HepG2 (cell line): ENCODE measurements around the gene COL26A1. TPM values are rescaled to one million over a fixed set of nuclear protein-coding genes. Genes with fewer than 3 reads are reported as not detected.

Source experiments
- ARID5B ChIP-seq: IDR thresholded peaks from 2 replicates; pipeline ENCODE4 v1.4.0; 2020; ENCODE audit warnings: mild to moderate bottlenecking, missing genetic modification reagents
- ATF3 ChIP-seq: sonication (generic); formaldehyde crosslinking; IDR thresholded peaks from 2 replicates; pipeline ENCODE4 v1.4.0; 2020; ENCODE audit warnings: missing genetic modification reagents
- BCL6 ChIP-seq: IDR thresholded peaks from 2 replicates; pipeline ENCODE4 v1.6.1; 2016; ENCODE audit warnings: missing genetic modification reagents, missing compliant biosample characterization
- KDM1A ChIP-seq: IDR thresholded peaks from 2 replicates; pipeline ENCODE4 v1.6.1; 2016; ENCODE audit warnings: missing compliant biosample characterization
- KDM2A ChIP-seq: sonication (generic); formaldehyde crosslinking; IDR thresholded peaks from 2 replicates; pipeline ENCODE4 v1.4.0; 2020; ENCODE audit warnings: low read depth, missing genetic modification reagents, borderline replicate concordance
- MAZ ChIP-seq, 2 experiments: sonication (generic) in 1 of 2; formaldehyde crosslinking in 1 of 2; IDR thresholded peaks; 2 replicates each; pipeline versions ENCODE4 v1.5.0 to v1.6.1; 2012 to 2020; ENCODE audit warnings: low read depth in 2 of 2, mild to moderate bottlenecking in 2 of 2, borderline replicate concordance in 1 of 2, improper control_type of control experiment in 1 of 2, low read length in 1 of 2, missing genetic modification reagents in 1 of 2, moderate library complexity in 1 of 2
- MED8 ChIP-seq: sonication (generic); formaldehyde crosslinking; IDR thresholded peaks from 2 replicates; pipeline ENCODE4 v1.8.1; 2023; ENCODE audit warnings: mild to moderate bottlenecking, missing genetic modification reagents; ENCODE audit not compliant: insufficient replicate concordance
- RARA ChIP-seq: IDR thresholded peaks from 2 replicates; pipeline ENCODE4 v1.6.1; 2016; ENCODE audit warnings: missing genetic modification reagents, missing compliant biosample characterization
- ZBTB7B ChIP-seq: sonication (generic); formaldehyde crosslinking; IDR thresholded peaks from 2 replicates; pipeline ENCODE4 v1.4.0; 2020; ENCODE audit warnings: missing genetic modification reagents
- ZNF75D ChIP-seq: sonication (generic); formaldehyde crosslinking; IDR thresholded peaks from 2 replicates; pipeline ENCODE4 v1.8.1; 2023; ENCODE audit warnings: missing genetic modification reagents, mild to moderate bottlenecking, borderline replicate concordance
- ZNF768 ChIP-seq: sonication (generic); formaldehyde crosslinking; IDR thresholded peaks from 2 replicates; pipeline ENCODE4 v1.4.0; 2020; ENCODE audit warnings: missing genetic modification reagents
- polyA plus RNA-seq, 8 experiments: library from polyadenylated mRNA; depleted of rRNA in 3 of 8; stranded (reverse) in 7 of 8; unstranded in 1 of 8; fragments of >200 nt; fragmentation: Illumina TruSeq in 4 of 8; extraction: Trizol in 4 of 8; gene quantifications; 2 replicates each; pipeline versions ENCODE4 v1.2.1 to v1.2.3, GENCODE V29; 2011 to 2016; ENCODE audit warnings: low read depth in 4 of 8, missing spikeins in 1 of 8, mixed read lengths in 1 of 8; ENCODE audit not compliant: insufficient read depth in 1 of 8
- total RNA-seq, 5 experiments: library from RNA; depleted of rRNA; stranded (reverse); fragments of >200 nt; fragmentation: Illumina TruSeq; extraction: Trizol; gene quantifications; 2 replicates each; pipeline ENCODE4 v1.2.3, GENCODE V29; 2016; ENCODE audit warnings: low read depth in 1 of 5
- TF ChIP-seq, protein P1 (sequence below): sonication (generic); formaldehyde crosslinking; IDR thresholded peaks from 2 replicates; pipeline ENCODE4 v1.4.0; 2020; ENCODE audit warnings: mild to moderate bottlenecking, missing genetic modification reagents
- TF ChIP-seq, protein P2 (sequence below): sonication (generic); formaldehyde crosslinking; IDR thresholded peaks from 2 replicates; pipeline ENCODE4 v1.5.0; 2020; ENCODE audit warnings: mild to moderate bottlenecking, missing genetic modification reagents
- TF ChIP-seq, protein P3 (sequence below): sonication (generic); formaldehyde crosslinking; IDR thresholded peaks from 2 replicates; pipeline ENCODE4 v1.4.0; 2020; ENCODE audit warnings: mild to moderate bottlenecking, missing genetic modification reagents

The COL26A1 gene
- total and polyA plus RNA-seq, 2 of the 13 experiments (the other 11 are each of a cell fraction or from before 2014, with no cell fraction given) = 7.8 to 9.2 TPM

GRCh38 chr7:101536232-101536631, 173.6 kb downstream of the COL26A1 start (continued):
- TF ChIP-seq, protein P1, sequence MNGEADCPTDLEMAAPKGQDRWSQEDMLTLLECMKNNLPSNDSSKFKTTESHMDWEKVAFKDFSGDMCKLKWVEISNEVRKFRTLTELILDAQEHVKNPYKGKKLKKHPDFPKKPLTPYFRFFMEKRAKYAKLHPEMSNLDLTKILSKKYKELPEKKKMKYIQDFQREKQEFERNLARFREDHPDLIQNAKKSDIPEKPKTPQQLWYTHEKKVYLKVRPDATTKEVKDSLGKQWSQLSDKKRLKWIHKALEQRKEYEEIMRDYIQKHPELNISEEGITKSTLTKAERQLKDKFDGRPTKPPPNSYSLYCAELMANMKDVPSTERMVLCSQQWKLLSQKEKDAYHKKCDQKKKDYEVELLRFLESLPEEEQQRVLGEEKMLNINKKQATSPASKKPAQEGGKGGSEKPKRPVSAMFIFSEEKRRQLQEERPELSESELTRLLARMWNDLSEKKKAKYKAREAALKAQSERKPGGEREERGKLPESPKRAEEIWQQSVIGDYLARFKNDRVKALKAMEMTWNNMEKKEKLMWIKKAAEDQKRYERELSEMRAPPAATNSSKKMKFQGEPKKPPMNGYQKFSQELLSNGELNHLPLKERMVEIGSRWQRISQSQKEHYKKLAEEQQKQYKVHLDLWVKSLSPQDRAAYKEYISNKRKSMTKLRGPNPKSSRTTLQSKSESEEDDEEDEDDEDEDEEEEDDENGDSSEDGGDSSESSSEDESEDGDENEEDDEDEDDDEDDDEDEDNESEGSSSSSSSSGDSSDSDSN (CRISPR knock-in tag) = peak; percentile 60
- TF ChIP-seq MED8 (CRISPR knock-in tag) (no peak), BCL6 (CRISPR knock-in tag) (peak; percentile 46; the same call in 1 of the 2 replicates), KDM1A (CRISPR knock-in tag) (0 out of 2 replicates have a peak, but pooled peaks have one; percentile 35), MAZ (IDR thresholded peaks at IDR 0.05; ENCODE audit: borderline replicate concordance, low read depth, low read length) (no peak), MAZ (CRISPR knock-in tag; IDR thresholded peaks at IDR 0.05; ENCODE audit: low read depth) (0 out of 2 replicates have a peak, but pooled peaks have one; percentile 53), ATF3 (CRISPR knock-in tag) (no peak), KDM2A (CRISPR knock-in tag) (no peak; the same call in 1 of the 2 replicates), ZNF75D (CRISPR knock-in tag) (no peak), ZNF768 (CRISPR knock-in tag) (peak; percentile 46; the same call in 1 of the 2 replicates), ARID5B (0 out of 2 replicates have a peak, but pooled peaks have one; percentile 22), ZBTB7B (CRISPR knock-in tag) (0 out of 2 replicates have a peak, but pooled peaks have one; percentile 3), RARA (peak; percentile 83)
- TF ChIP-seq, protein P2, sequence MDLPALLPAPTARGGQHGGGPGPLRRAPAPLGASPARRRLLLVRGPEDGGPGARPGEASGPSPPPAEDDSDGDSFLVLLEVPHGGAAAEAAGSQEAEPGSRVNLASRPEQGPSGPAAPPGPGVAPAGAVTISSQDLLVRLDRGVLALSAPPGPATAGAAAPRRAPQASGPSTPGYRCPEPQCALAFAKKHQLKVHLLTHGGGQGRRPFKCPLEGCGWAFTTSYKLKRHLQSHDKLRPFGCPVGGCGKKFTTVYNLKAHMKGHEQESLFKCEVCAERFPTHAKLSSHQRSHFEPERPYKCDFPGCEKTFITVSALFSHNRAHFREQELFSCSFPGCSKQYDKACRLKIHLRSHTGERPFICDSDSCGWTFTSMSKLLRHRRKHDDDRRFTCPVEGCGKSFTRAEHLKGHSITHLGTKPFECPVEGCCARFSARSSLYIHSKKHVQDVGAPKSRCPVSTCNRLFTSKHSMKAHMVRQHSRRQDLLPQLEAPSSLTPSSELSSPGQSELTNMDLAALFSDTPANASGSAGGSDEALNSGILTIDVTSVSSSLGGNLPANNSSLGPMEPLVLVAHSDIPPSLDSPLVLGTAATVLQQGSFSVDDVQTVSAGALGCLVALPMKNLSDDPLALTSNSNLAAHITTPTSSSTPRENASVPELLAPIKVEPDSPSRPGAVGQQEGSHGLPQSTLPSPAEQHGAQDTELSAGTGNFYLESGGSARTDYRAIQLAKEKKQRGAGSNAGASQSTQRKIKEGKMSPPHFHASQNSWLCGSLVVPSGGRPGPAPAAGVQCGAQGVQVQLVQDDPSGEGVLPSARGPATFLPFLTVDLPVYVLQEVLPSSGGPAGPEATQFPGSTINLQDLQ = no peak
- TF ChIP-seq, protein P3, sequence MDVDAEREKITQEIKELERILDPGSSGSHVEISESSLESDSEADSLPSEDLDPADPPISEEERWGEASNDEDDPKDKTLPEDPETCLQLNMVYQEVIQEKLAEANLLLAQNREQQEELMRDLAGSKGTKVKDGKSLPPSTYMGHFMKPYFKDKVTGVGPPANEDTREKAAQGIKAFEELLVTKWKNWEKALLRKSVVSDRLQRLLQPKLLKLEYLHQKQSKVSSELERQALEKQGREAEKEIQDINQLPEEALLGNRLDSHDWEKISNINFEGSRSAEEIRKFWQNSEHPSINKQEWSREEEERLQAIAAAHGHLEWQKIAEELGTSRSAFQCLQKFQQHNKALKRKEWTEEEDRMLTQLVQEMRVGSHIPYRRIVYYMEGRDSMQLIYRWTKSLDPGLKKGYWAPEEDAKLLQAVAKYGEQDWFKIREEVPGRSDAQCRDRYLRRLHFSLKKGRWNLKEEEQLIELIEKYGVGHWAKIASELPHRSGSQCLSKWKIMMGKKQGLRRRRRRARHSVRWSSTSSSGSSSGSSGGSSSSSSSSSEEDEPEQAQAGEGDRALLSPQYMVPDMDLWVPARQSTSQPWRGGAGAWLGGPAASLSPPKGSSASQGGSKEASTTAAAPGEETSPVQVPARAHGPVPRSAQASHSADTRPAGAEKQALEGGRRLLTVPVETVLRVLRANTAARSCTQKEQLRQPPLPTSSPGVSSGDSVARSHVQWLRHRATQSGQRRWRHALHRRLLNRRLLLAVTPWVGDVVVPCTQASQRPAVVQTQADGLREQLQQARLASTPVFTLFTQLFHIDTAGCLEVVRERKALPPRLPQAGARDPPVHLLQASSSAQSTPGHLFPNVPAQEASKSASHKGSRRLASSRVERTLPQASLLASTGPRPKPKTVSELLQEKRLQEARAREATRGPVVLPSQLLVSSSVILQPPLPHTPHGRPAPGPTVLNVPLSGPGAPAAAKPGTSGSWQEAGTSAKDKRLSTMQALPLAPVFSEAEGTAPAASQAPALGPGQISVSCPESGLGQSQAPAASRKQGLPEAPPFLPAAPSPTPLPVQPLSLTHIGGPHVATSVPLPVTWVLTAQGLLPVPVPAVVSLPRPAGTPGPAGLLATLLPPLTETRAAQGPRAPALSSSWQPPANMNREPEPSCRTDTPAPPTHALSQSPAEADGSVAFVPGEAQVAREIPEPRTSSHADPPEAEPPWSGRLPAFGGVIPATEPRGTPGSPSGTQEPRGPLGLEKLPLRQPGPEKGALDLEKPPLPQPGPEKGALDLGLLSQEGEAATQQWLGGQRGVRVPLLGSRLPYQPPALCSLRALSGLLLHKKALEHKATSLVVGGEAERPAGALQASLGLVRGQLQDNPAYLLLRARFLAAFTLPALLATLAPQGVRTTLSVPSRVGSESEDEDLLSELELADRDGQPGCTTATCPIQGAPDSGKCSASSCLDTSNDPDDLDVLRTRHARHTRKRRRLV = no peak
